22Rv1 (cell line): ENCODE results near the gene XXYLT1.

Source experiments
- H3K27ac ChIP-seq: fragments of 450-650 bp; 2 replicates; pipeline ENCODE4 v1.5.1; 2017
- CTCF ChIP-seq: fragments of 450-650 bp; IDR thresholded peaks from 2 replicates; pipeline ENCODE4 v1.5.1; 2017; ENCODE audit warnings: mild to moderate bottlenecking
- ZFX ChIP-seq: fragments of 450-650 bp; IDR thresholded peaks from 2 replicates; pipeline ENCODE4 v1.6.1; 2017; ENCODE audit warnings: antibody characterized with exemption, borderline replicate concordance

Gene XXYLT1

GRCh38 chr3:195213639-195214315, 57.2 kb downstream of the XXYLT1 start:
- H3K27ac ChIP-seq, result no peak overlapping the region
- no peak for TF ChIP-seq CTCF
- no peak for TF ChIP-seq ZFX

GRCh38 chr3:195212749-195213375, 58.1 kb downstream of the XXYLT1 start:
- no peak for TF ChIP-seq CTCF
- no peak for TF ChIP-seq ZFX
- no peak overlapping the region for H3K27ac ChIP-seq

DNA sequence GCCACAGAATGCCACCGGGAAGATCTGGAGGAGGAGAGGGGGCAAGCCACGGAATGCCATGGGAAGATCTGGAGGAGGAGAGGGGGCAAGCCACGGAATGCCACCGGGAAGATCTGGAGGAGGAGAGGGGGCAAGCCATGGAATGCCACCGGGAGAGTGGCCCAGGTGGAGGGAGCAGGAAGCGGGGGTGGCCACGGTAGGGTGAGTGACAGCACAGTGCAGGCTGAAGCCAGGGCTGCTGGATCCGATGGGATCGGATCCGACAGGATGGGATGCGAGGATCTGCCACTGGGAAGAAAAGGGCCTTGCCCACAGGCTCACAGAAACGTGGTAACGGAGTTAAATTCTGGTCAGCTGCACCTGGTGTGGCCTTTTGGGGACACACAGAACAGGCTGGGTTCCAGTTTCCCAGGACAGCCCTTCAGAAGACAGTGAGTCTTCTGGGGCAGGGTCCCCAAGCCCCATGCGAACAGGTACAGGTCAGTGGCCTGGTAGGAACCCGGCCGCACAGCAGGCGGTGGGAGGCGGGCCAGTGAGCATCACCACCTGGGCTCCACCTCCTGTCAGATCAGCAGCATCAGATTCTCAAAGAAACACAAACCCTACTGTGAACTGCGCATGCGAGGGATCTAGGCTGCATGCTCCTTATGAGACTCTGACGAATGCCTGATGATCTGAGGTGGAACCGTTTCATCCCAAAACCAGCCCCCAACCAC, 58.8 kb downstream of the XXYLT1 start:
- TF ChIP-seq CTCF, result no peak
- no peak for TF ChIP-seq ZFX
- H3K27ac ChIP-seq, result no peak overlapping the region

DNA sequence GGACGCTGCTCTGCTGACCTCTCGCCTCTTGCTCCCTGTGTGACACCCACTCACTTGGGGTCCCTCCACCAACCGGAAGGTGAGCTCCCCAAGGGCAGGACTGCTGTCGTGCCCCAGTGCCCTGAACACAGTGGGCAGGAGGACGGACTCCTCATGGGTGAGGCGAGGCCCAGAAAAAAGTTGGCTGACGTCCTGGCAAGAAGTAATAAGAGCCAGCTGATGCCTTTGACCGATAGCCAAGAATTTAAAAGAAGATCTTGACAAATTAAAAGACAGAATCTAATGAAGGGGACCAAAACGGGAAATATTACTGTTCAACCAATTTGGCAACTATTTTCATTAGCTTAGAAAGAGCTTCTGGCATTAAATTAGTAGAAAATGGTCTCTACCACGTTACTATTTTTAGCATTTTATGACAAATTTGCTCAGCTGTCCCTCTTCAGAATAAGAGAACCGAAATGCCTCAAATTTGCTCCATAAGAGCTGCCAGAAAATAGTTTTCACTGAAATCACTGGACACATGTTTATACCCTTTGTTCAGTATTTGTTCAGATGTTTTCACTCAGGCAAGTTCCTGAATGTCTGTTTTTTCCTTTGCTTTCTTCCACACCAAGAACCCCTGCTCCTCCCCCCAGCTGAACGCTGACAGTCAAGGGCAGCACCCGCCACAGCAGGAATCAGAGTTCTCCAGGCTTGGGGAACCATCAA, 60.5 kb downstream of the XXYLT1 start:
- TF ChIP-seq CTCF, result no peak
- TF ChIP-seq ZFX, result no peak
- H3K27ac ChIP-seq, result no peak overlapping the region

- TF ChIP-seq CTCF (no peak), ZFX (no peak)
- H3K27ac ChIP-seq, result no peak overlapping the region
Measured at GRCh38 chr3:195209847-195210265, 61.1 kb downstream of the XXYLT1 start.

- no peak for TF ChIP-seq CTCF
- TF ChIP-seq ZFX, result no peak
Measured at GRCh38 chr3:195209083-195209846, 61.7 kb downstream of the XXYLT1 start.

More at GRCh38 chr3:195209083-195209846, 61.7 kb downstream of the XXYLT1 start:
- H3K27ac ChIP-seq, result no peak overlapping the region
